Neural progenitor cell (in vitro differentiated cells): ENCODE results near the gene FASN. TPM values are rescaled to one million over a fixed set of nuclear protein-coding genes. Genes with fewer than 3 reads are reported as not detected.

ENCODE experiments used
- DNase-seq: peaks from one replicate; pipeline ENCODE4 v3.0.0-alpha.2; 2016; ENCODE audit warnings: low spot score
- H2AFZ ChIP-seq: fragments of 200-600 bp; sonication (generic); replicated peaks from 2 replicates; pipeline ENCODE4 v1.6.1; 2016; ENCODE audit warnings: antibody characterized with exemption
- H3F3A ChIP-seq: fragments of 200-600 bp; sonication (generic); 2 replicates; pipeline ENCODE4 v1.6.1; 2016; ENCODE audit warnings: antibody characterized with exemption, low read depth
- H3K27ac ChIP-seq: fragments of 200-600 bp; sonication (generic); 2 replicates; pipeline ENCODE4 v1.5.1; 2016; ENCODE audit warnings: mild to moderate bottlenecking
- H3K27me3 ChIP-seq: fragments of 200-600 bp; sonication (generic); 2 replicates; pipeline ENCODE4 v1.6.1; 2016; ENCODE audit warnings: mild to moderate bottlenecking, moderate library complexity
- H3K36me3 ChIP-seq: fragments of 200-600 bp; sonication (generic); 2 replicates; pipeline ENCODE4 v1.5.1; 2016
- H3K4me1 ChIP-seq: fragments of 200-600 bp; sonication (generic); 2 replicates; pipeline ENCODE4 v1.6.1; 2016; ENCODE audit warnings: mixed run types
- H3K4me2 ChIP-seq: fragments of 200-600 bp; sonication (generic); 2 replicates; pipeline ENCODE4 v1.6.1; 2016
- H3K4me3 ChIP-seq: fragments of 200-600 bp; sonication (generic); 2 replicates; pipeline ENCODE4 v1.5.1; 2016
- H3K79me2 ChIP-seq: fragments of 200-600 bp; sonication (generic); 2 replicates; pipeline ENCODE4 v1.6.1; 2016; ENCODE audit warnings: low read depth
- H3K9ac ChIP-seq: fragments of 200-600 bp; sonication (generic); 2 replicates; pipeline ENCODE4 v1.6.1; 2016
- H3K9me3 ChIP-seq: fragments of 200-600 bp; sonication (generic); 2 replicates; pipeline ENCODE4 v1.5.1; 2016; ENCODE audit warnings: low read depth
- H4K20me1 ChIP-seq: fragments of 200-600 bp; sonication (generic); 2 replicates; pipeline ENCODE4 v1.6.1; 2016; ENCODE audit warnings: low read depth
- H3K27ac Mint-ChIP-seq: 3 replicates; pipeline ENCODE4 v1.8.0; 2021; ENCODE audit warnings: mixed read lengths
- H3K27me3 Mint-ChIP-seq: 2 replicates; pipeline ENCODE4 v1.8.0; 2022; ENCODE audit warnings: low read depth, mild to moderate bottlenecking, inconsistent platforms, moderate library complexity, mixed read lengths; ENCODE audit not compliant: insufficient read depth
- H3K36me3 Mint-ChIP-seq: 3 replicates; pipeline ENCODE4 v1.8.0; 2021; ENCODE audit warnings: mixed read lengths
- H3K4me1 Mint-ChIP-seq: 3 replicates; pipeline ENCODE4 v1.8.0; 2021; ENCODE audit warnings: mixed read lengths
- H3K4me3 Mint-ChIP-seq: 3 replicates; pipeline ENCODE4 v1.8.0; 2021; ENCODE audit warnings: mild to moderate bottlenecking, moderate library complexity, mixed read lengths
- H3K9me3 Mint-ChIP-seq: 3 replicates; pipeline ENCODE4 v1.8.0; 2020; ENCODE audit warnings: mixed read lengths
- EZH2 ChIP-seq: fragments of 200-600 bp; sonication (generic); IDR thresholded peaks from 2 replicates; pipeline ENCODE4 v1.6.1; 2017; ENCODE audit warnings: antibody characterized with exemption, mild to moderate bottlenecking, moderate library complexity
- EZH2phosphoT487 ChIP-seq: fragments of 200-600 bp; sonication (generic); IDR thresholded peaks from 2 replicates; pipeline ENCODE4 v1.6.1; 2017; ENCODE audit warnings: antibody characterized with exemption
- total RNA-seq: library from RNA; depleted of rRNA; stranded (reverse); fragments of >200 nt; gene quantifications from 2 replicates; pipeline ENCODE4 v1.2.3, GENCODE V29; 2015; ENCODE audit warnings: low replicate concordance
- TF ChIP-seq, protein P1 (sequence below): fragments of 200-600 bp; sonication (generic); IDR thresholded peaks from 2 replicates; pipeline ENCODE4 v1.5.1; 2017; ENCODE audit warnings: antibody characterized with exemption, mild to moderate bottlenecking

Gene FASN
- total RNA-seq, 1 donor from 2014 or later, result 77.9 TPM

DNA sequence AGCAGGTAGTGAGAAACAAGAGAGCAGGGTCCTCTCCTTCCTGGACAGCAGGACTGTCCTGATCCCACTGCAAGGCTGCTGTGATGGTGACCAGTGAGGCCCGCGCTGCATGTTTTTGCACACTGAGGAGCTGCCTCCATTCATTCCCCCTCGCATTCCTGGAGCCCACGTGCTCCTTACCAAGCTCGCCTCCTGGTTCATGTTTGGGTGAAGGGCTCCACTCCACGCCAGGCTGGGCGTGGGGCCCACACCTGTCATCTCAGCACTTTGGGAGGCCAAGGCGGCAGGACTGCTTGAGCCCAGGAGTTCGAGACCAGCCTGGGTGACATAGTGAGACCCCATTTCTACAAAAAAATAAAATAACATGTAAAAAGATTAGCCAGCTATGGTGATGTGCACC lies 15.4 kb upstream of the FASN start:
- no peak overlapping the region for H3K27ac ChIP-seq
- Mint-ChIP-seq H3K27me3 (peaks cover 8% of the 10 kb centered on the region), H3K36me3 (peaks cover 8% of the 10 kb centered on the region), H3K9me3 (no peaks in the 10 kb centered on the region), H3K4me3 (no peak overlapping the region), H3K4me1 (peaks cover 23% of the 10 kb centered on the region), H3K27ac (no peak overlapping the region)
- H3K9ac ChIP-seq, result no peak overlapping the region
- no peak overlapping the region for H3K4me3 ChIP-seq
- TF ChIP-seq EZH2phosphoT487, result no peak
- TF ChIP-seq, protein P1, sequence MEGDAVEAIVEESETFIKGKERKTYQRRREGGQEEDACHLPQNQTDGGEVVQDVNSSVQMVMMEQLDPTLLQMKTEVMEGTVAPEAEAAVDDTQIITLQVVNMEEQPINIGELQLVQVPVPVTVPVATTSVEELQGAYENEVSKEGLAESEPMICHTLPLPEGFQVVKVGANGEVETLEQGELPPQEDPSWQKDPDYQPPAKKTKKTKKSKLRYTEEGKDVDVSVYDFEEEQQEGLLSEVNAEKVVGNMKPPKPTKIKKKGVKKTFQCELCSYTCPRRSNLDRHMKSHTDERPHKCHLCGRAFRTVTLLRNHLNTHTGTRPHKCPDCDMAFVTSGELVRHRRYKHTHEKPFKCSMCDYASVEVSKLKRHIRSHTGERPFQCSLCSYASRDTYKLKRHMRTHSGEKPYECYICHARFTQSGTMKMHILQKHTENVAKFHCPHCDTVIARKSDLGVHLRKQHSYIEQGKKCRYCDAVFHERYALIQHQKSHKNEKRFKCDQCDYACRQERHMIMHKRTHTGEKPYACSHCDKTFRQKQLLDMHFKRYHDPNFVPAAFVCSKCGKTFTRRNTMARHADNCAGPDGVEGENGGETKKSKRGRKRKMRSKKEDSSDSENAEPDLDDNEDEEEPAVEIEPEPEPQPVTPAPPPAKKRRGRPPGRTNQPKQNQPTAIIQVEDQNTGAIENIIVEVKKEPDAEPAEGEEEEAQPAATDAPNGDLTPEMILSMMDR, result no peak
- TF ChIP-seq EZH2, result no peak
- H3F3A ChIP-seq, result peaks cover 2% of the 10 kb centered on the region
- no peaks in the 10 kb centered on the region for H4K20me1 ChIP-seq
- H3K4me2 ChIP-seq, result no peak overlapping the region
- H3K9me3 ChIP-seq, result no peaks in the 10 kb centered on the region
- no peak for DNase-seq
- peaks cover 19% of the 10 kb centered on the region for H3K4me1 ChIP-seq
- no peaks in the 10 kb centered on the region for H3K79me2 ChIP-seq
- no peaks in the 10 kb centered on the region for H3K36me3 ChIP-seq
- no peaks in the 10 kb centered on the region for H3K27me3 ChIP-seq
- no peak overlapping the region for H2AFZ ChIP-seq

DNA sequence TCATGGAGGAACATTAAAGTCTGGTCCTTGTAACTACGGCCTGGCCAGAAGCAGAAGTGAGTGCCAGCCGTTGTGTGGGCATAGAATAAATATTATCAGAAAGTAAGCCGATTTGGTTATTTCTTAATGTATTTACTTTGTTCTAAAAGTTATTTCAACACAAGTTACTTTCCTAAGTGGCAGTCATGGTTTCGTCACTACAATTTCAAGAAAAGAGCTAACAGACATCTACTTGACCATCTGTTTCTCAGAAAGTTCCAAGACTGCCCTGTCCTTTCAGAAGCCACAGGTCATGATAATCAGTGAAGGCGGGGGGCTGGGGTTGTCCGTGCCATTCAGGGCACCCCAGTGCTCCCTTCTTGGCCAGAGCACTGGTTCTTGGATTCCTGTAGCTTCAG lies 14.9 kb upstream of the FASN start:
- H3K36me3 Mint-ChIP-seq, result peaks cover 8% of the 10 kb centered on the region
- H3K36me3 ChIP-seq, result no peaks in the 10 kb centered on the region
- peaks cover 20% of the 10 kb centered on the region for H3K4me1 Mint-ChIP-seq
- H2AFZ ChIP-seq, result no peak overlapping the region
- no peak overlapping the region for H3K9ac ChIP-seq
- peaks cover 14% of the 10 kb centered on the region for H3K4me1 ChIP-seq
- TF ChIP-seq EZH2, result no peak
- TF ChIP-seq EZH2phosphoT487, result no peak
- TF ChIP-seq, protein P1, result no peak
- no peaks in the 10 kb centered on the region for H3K9me3 ChIP-seq
- H3K9me3 Mint-ChIP-seq, result no peaks in the 10 kb centered on the region
- no peak overlapping the region for H3K4me3 ChIP-seq
- H3K27ac Mint-ChIP-seq, result no peak overlapping the region
- H3K4me3 Mint-ChIP-seq, result no peak overlapping the region
- no peaks in the 10 kb centered on the region for H3K27me3 ChIP-seq
- H3K79me2 ChIP-seq, result no peaks in the 10 kb centered on the region
- H3K27ac ChIP-seq, result no peak overlapping the region
- peaks cover 8% of the 10 kb centered on the region for H3K27me3 Mint-ChIP-seq
- DNase-seq, result no peak
- H3F3A ChIP-seq, result no peaks in the 10 kb centered on the region
- no peak overlapping the region for H3K4me2 ChIP-seq
- H4K20me1 ChIP-seq, result no peaks in the 10 kb centered on the region

DNA sequence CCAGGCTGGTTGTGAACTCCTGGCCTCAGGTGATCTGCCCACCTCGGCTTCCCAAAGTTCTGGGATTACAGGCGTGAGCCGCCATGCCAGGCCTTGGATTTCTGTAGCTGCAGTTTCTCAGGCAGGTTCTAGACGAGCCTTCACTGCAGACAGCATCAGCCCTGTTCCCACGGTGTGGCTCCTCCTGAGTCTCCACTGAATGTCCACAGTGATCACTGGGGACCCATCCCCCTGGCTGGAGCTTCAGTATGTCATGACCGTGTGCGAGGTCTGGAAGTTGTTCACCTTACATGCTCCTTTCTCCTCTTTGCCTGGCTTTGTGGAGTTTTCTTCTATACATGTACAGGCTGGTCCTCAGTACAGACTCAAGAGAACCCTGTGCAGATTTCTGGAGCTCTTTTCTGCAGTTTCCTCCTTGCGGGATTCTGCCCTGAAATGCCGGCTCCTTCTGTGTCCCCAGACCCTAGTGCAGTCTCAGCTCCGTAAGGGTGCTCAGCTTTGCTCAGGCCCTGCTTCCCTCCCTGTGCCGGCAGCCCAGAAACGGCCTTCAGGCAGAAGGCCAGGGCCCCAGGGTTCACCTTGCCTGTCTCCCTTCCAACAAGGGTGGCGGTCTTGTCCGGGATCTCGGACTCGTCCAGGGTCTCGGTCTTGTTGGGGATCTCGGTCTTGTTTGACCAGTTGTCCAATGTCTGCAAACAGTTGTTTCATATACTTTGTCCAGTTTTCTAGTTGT lies 14.3 kb upstream of the FASN start:
- Histone ChIP-seq H3K36me3 (no peaks in the 10 kb centered on the region), H3K9ac (no peak overlapping the region), H3K4me2 (no peak overlapping the region), H3F3A (no peaks in the 10 kb centered on the region), H4K20me1 (no peaks in the 10 kb centered on the region), H2AFZ (no peak overlapping the region), H3K4me1 (peaks cover 9% of the 10 kb centered on the region), H3K9me3 (no peaks in the 10 kb centered on the region), H3K27me3 (no peaks in the 10 kb centered on the region), H3K27ac (no peak overlapping the region), H3K4me3 (no peak overlapping the region), H3K79me2 (no peaks in the 10 kb centered on the region)
- TF ChIP-seq EZH2 (no peak), EZH2phosphoT487 (no peak)
- TF ChIP-seq, protein P1, result no peak
- peaks cover 8% of the 10 kb centered on the region for H3K36me3 Mint-ChIP-seq
- H3K4me3 Mint-ChIP-seq, result no peak overlapping the region
- DNase-seq, result no peak
- H3K9me3 Mint-ChIP-seq, result no peaks in the 10 kb centered on the region
- H3K4me1 Mint-ChIP-seq, result peaks cover 14% of the 10 kb centered on the region
- H3K27ac Mint-ChIP-seq, result no peak overlapping the region
- peaks cover 10% of the 10 kb centered on the region for H3K27me3 Mint-ChIP-seq
